B cell (primary cell): ENCODE measurements around the gene PHF12. TPM values are rescaled to one million over a fixed set of nuclear protein-coding genes. Genes with fewer than 3 reads are reported as not detected.

Experiments
- ATAC-seq: fragments of 200-7000 bp; cut with Tn5 transposase; one replicate; pipeline ENCODE4 v1.10.0; 2021; ENCODE audit warnings: low read depth, mild to moderate bottlenecking, moderate number of reproducible peaks, moderate library complexity
- CTCF ChIA-PET: fragments of 350-600 bp; sonication (Branson Sonifier 250); formaldehyde crosslinking; loops from one replicate; lab custom pipeline; 2021; ENCODE audit warnings: antibody characterized with exemption, inconsistent platforms; lab: Charles Lee
- POLR2A ChIA-PET: fragments of 350-600 bp; sonication (Branson Sonifier 250); formaldehyde crosslinking; loops from one replicate; lab custom pipeline; 2021; ENCODE audit warnings: antibody characterized with exemption; lab: Charles Lee
- DNase-seq: peaks from one replicate; pipeline ENCODE4 v3.0.0; 2013
- H2AFZ ChIP-seq: 2 replicates; pipeline ENCODE4 v1.6.1; 2012; ENCODE audit warnings: mild to moderate bottlenecking, low read depth, low read length; ENCODE audit not compliant: insufficient read depth, poor library complexity, severe bottlenecking
- H3K27ac ChIP-seq, 2 donors: 1 replicate in 1 of 2; 2 replicates in 1 of 2; pipeline ENCODE4 v1.5.1; 2012 to 2013; ENCODE audit warnings: low read length in 2 of 2, mild to moderate bottlenecking in 2 of 2, moderate library complexity in 1 of 2
- H3K27me3 ChIP-seq, 4 experiments: fragments of 200-600 bp in 1 of 4; sonication (generic) in 1 of 4; replicated peaks in 1 of 4; 1 replicate in 2 of 4; 2 replicates in 2 of 4; pipeline versions ENCODE4 v1.6.1 to v1.7.0; 2013 to 2016; ENCODE audit warnings: low read length in 3 of 4, mild to moderate bottlenecking in 2 of 4, mixed read lengths in 1 of 4, moderate library complexity in 1 of 4; ENCODE audit not compliant: insufficient read depth in 4 of 4, control insufficient read depth in 3 of 4; ENCODE audit errors: control extremely low read depth in 1 of 4
- H3K36me3 ChIP-seq, 2 experiments: replicated peaks in 1 of 2; 1 replicate in 1 of 2; 2 replicates in 1 of 2; pipeline versions ENCODE4 v1.6.1 to v1.7.1; 2013; ENCODE audit warnings: low read length in 1 of 2; ENCODE audit not compliant: insufficient read depth in 2 of 2, control insufficient read depth in 1 of 2; ENCODE audit errors: control extremely low read depth in 1 of 2, extremely low read depth in 1 of 2
- H3K4me1 ChIP-seq, 2 donors: fragments of 200-600 bp in 1 of 2; sonication (generic) in 1 of 2; 1 replicate in 1 of 2; 2 replicates in 1 of 2; pipeline versions ENCODE4 v1.5.1 to v1.6.1; 2013 to 2017; ENCODE audit warnings: low read length in 2 of 2; ENCODE audit not compliant: control insufficient read depth in 2 of 2, insufficient read depth in 2 of 2
- H3K4me2 ChIP-seq: replicated peaks from 2 replicates; pipeline ENCODE3; 2012; ENCODE audit warnings: mild to moderate bottlenecking, low read depth, low read length; ENCODE audit not compliant: poor library complexity, severe bottlenecking
- H3K4me3 ChIP-seq, 5 experiments: fragments of 200-600 bp in 1 of 5; sonication (generic) in 1 of 5; 1 replicate in 3 of 5; 2 replicates in 2 of 5; pipeline versions ENCODE4 v1.5.1 to v1.7.0; 2011 to 2016; ENCODE audit warnings: low read length in 4 of 5, mild to moderate bottlenecking in 4 of 5, low read depth in 2 of 5, control low read depth in 1 of 5, moderate library complexity in 1 of 5; ENCODE audit not compliant: insufficient read depth in 1 of 5; ENCODE audit errors: control extremely low read depth in 1 of 5, extremely low read depth in 1 of 5
- H3K79me2 ChIP-seq: fragments of 200-600 bp; sonication (generic); one replicate; pipeline ENCODE4 v1.6.0; 2016; ENCODE audit warnings: low read length; ENCODE audit not compliant: control insufficient read depth, insufficient read depth
- H3K9ac ChIP-seq: fragments of 200-600 bp; sonication (generic); 2 replicates; pipeline ENCODE4 v1.6.1; 2017; ENCODE audit warnings: mild to moderate bottlenecking, low read length, moderate library complexity
- H3K9me3 ChIP-seq, 3 donors: one replicate each; pipeline versions ENCODE4 v1.6.1 to v1.7.1; 2013; ENCODE audit warnings: low read length in 2 of 3; ENCODE audit not compliant: control insufficient read depth in 2 of 3, insufficient read depth in 1 of 3; ENCODE audit errors: control extremely low read depth in 1 of 3
- H4K20me1 ChIP-seq: 2 replicates; pipeline ENCODE4 v1.6.0; 2012; ENCODE audit warnings: mild to moderate bottlenecking, low read length; ENCODE audit not compliant: insufficient read depth, control insufficient read depth, poor library complexity, severe bottlenecking
- H3K27ac Mint-ChIP-seq: one replicate; pipeline ENCODE4 v1.8.0; 2021; ENCODE audit warnings: mixed read lengths
- H3K27me3 Mint-ChIP-seq: one replicate; pipeline ENCODE4 v1.8.0; 2021; ENCODE audit warnings: mixed read lengths
- H3K4me1 Mint-ChIP-seq: one replicate; pipeline ENCODE4 v1.8.0; 2021; ENCODE audit warnings: mixed read lengths
- H3K4me3 Mint-ChIP-seq: one replicate; pipeline ENCODE4 v1.8.0; 2021; ENCODE audit warnings: mixed read lengths
- H3K9me3 Mint-ChIP-seq: one replicate; pipeline ENCODE4 v1.8.0; 2022; ENCODE audit warnings: mixed read lengths; ENCODE audit not compliant: insufficient read depth
- CTCF ChIP-seq: fragments of 200-600 bp; IDR thresholded peaks from one replicate; pipeline ENCODE4 v1.8.0; 2022; ENCODE audit warnings: antibody characterized with exemption, mild to moderate bottlenecking
- EZH2 ChIP-seq: IDR thresholded peaks from 2 replicates; pipeline ENCODE4 v1.6.1; 2012; ENCODE audit warnings: borderline replicate concordance, low read depth, mild to moderate bottlenecking, moderate library complexity, low read length; ENCODE audit not compliant: insufficient read depth, poor library complexity, severe bottlenecking
- WGBS: methylation state at CpG from one replicate; pipeline ENCODE4 v1.1.5; 2013; ENCODE audit warnings: missing lambda C conversion rate; ENCODE audit not compliant: insufficient coverage; 5-methylcytosine and 5-hydroxymethylcytosine counted together
- intact Hi-C: fragments of 100-400 bp; cut with micrococcal nuclease; formaldehyde crosslinking; loops from one replicate; pipeline ENCODE4 v1.10.0; 2022
- polyA plus RNA-seq: library from polyadenylated mRNA; depleted of rRNA; stranded (reverse); fragments of >200 nt; gene quantifications from 2 replicates; pipeline ENCODE4 v1.2.3, GENCODE V29; 2012
- total RNA-seq, 2 donors: library from RNA; stranded (reverse); fragments of 120-200 nt in 1 of 2; gene quantifications; 1 replicate in 1 of 2; 2 replicates in 1 of 2; pipeline versions ENCODE4 v1.2.3 to v1.2.4, GENCODE V29; 2013 to 2022

Gene PHF12
- total and polyA plus RNA-seq, 2 donors (not counting 1 experiment from before 2014, with no cell fraction given) = 116 to 140 TPM

- ChIA-PET CTCF (interaction anchor here (1.0 to 2.8 kb wide), 3 partner anchors 15 to 148 kb away, joined by 3 to 21 read pairs (median 6); no protein-coding TSS in a partner anchor), POLR2A (no interaction called here)
- ATAC-seq = no peak
- no peak overlapping the region for H3K27ac ChIP-seq
- peaks cover 9% of the 10 kb centered on the region for H3K4me1 Mint-ChIP-seq
- H3K9me3 ChIP-seq = no peaks in the 10 kb centered on the region
- no peaks in the 10 kb centered on the region for H4K20me1 ChIP-seq
- peaks cover 0 to 11% (median 0%) of the 10 kb centered on the region in 4 experiments for H3K27me3 ChIP-seq
- TF ChIP-seq CTCF (no peak), EZH2 (no peak)
- H3K9me3 Mint-ChIP-seq = no peaks in the 10 kb centered on the region
- 67% methylated on average over 1 of the region's 2 CpGs for WGBS
- no peak for DNase-seq
- no peak overlapping the region for H2AFZ ChIP-seq
- H3K4me3 ChIP-seq = no peak overlapping the region
- H3K36me3 ChIP-seq = no peaks in the 10 kb centered on the region
- no peak overlapping the region for H3K9ac ChIP-seq
- intact Hi-C loops = loop anchor here (10.0 kb wide), 1 partner anchor 66 kb away; no protein-coding TSS in a partner anchor
- peaks cover 3% of the 10 kb centered on the region for H3K27me3 Mint-ChIP-seq
- no peak overlapping the region for H3K4me3 Mint-ChIP-seq
- H3K27ac Mint-ChIP-seq = no peak overlapping the region
- no peaks in the 10 kb centered on the region for H3K79me2 ChIP-seq
- no peak overlapping the region for H3K4me2 ChIP-seq
- H3K4me1 ChIP-seq = peaks cover 4 to 17% of the 10 kb centered on the region in 2 donors
These were observed 17.6 kb upstream of the PHF12 start for GRCh38 chr17:28968914-28969295.

- Mint-ChIP-seq H3K4me1 (peaks cover 9% of the 10 kb centered on the region), H3K4me3 (no peak overlapping the region), H3K27ac (no peak overlapping the region), H3K9me3 (no peaks in the 10 kb centered on the region), H3K27me3 (peaks cover 9% of the 10 kb centered on the region)
- Histone ChIP-seq H3K9ac (no peak overlapping the region), H3K36me3 (no peaks in the 10 kb centered on the region), H3K4me2 (no peak overlapping the region), H2AFZ (no peak overlapping the region), H3K27me3 (peaks cover 0 to 16% (median 2%) of the 10 kb centered on the region in 4 experiments), H3K4me3 (no peak overlapping the region), H3K27ac (no peak overlapping the region), H3K4me1 (peaks cover 4 to 17% of the 10 kb centered on the region in 2 donors), H3K79me2 (no peaks in the 10 kb centered on the region), H3K9me3 (no peaks in the 10 kb centered on the region), H4K20me1 (no peaks in the 10 kb centered on the region)
- WGBS = 96% methylated on average over 4 of the region's 10 CpGs
- POLR2A ChIA-PET = no interaction called here
- intact Hi-C loops = loop anchor here (10.0 kb wide), 1 partner anchor 66 kb away; no protein-coding TSS in a partner anchor
- ATAC-seq = no peak
- CTCF ChIA-PET = interaction anchor here (1.0 to 2.8 kb wide), 6 partner anchors 10 to 149 kb away, joined by 3 to 21 read pairs (median 5); no protein-coding TSS in a partner anchor
- DNase-seq = no peak
- TF ChIP-seq CTCF (no peak), EZH2 (no peak)
These were observed 17.1 kb upstream of the PHF12 start for GRCh38 chr17:28968231-28968913.
